Osteocyte (in vitro differentiated cells): ENCODE results near the gene CORO7. TPM values are rescaled to one million over a fixed set of nuclear protein-coding genes. Genes with fewer than 3 reads are reported as not detected.
A peak's percentile ranks its signal among the peaks of the same experiment; 100 is the strongest.

Experiments
- DNase-seq: peaks from one replicate; pipeline ENCODE4 v3.0.0; 2021; ENCODE audit warnings: mixed read lengths; ENCODE audit not compliant: unreplicated experiment; ENCODE audit errors: extremely low spot score
- H3K27ac Mint-ChIP-seq: one replicate; pipeline ENCODE4 v1.8.0; 2021; ENCODE audit warnings: mild to moderate bottlenecking, mixed read lengths; ENCODE audit not compliant: unreplicated experiment
- H3K27me3 Mint-ChIP-seq: one replicate; pipeline ENCODE4 v1.8.0; 2021; ENCODE audit warnings: mixed read lengths; ENCODE audit not compliant: unreplicated experiment
- H3K36me3 Mint-ChIP-seq: one replicate; pipeline ENCODE4 v1.8.0; 2021; ENCODE audit warnings: mixed read lengths; ENCODE audit not compliant: unreplicated experiment
- H3K4me1 Mint-ChIP-seq: one replicate; pipeline ENCODE4 v1.8.0; 2021; ENCODE audit warnings: mixed read lengths; ENCODE audit not compliant: unreplicated experiment
- H3K4me3 Mint-ChIP-seq: one replicate; pipeline ENCODE4 v1.8.0; 2021; ENCODE audit warnings: mild to moderate bottlenecking, moderate library complexity, mixed read lengths; ENCODE audit not compliant: unreplicated experiment
- H3K9me3 Mint-ChIP-seq: one replicate; pipeline ENCODE4 v1.8.0; 2021; ENCODE audit warnings: mixed read lengths; ENCODE audit not compliant: unreplicated experiment
- total RNA-seq: library from RNA; stranded (reverse); gene quantifications from 2 replicates; pipeline ENCODE4 v1.2.1, GENCODE V29; 2021
- TF ChIP-seq, protein P1 (sequence below): fragments of 200-600 bp; sonication (generic); IDR thresholded peaks from 2 replicates; pipeline ENCODE4 v1.5.0; 2021; ENCODE audit warnings: antibody characterized with exemption, mild to moderate bottlenecking, moderate library complexity

The CORO7 gene
- total RNA-seq, 1 donor from 2014 or later: 40.1 TPM

DNA sequence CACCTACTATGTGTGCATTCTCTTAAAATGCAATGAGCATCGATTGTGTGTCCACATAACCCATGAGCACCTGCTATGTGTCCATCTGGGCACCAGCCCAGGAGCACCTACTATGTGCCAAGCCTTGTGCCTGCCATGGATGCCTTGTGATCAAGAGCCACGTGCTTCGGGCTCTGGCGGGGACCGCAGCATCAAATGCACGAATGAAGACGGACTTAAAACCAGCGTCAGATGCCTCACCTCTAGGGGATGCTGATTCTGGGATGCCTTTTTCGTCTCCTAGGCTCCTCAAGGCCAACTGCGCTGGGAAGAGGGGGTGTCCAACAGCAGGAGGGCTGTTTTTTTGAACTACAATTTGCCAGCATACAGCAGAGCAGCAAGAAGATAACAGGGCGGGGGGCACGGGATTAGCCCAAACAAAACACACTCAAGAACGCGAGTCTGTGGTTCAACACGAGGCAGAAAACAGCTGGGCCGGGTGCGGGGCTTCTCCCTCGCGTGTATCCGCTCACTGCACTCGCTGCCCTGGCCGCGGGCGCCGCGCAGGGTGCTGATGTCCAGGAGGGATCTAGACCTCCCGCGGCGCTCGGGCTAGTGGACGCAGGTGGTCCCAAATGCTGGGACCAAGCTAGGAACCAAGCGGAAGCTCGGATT lies 101.7 kb downstream of the CORO7 start:
- H3K27ac Mint-ChIP-seq: peak overlapping the region; percentile 96

GRCh38 chr16:4313563-4314531 lies 102.5 kb downstream of the CORO7 start:
- H3K36me3 Mint-ChIP-seq: no peaks in the 10 kb centered on the region
- DNase-seq: peak; percentile 84
- TF ChIP-seq, protein P1, sequence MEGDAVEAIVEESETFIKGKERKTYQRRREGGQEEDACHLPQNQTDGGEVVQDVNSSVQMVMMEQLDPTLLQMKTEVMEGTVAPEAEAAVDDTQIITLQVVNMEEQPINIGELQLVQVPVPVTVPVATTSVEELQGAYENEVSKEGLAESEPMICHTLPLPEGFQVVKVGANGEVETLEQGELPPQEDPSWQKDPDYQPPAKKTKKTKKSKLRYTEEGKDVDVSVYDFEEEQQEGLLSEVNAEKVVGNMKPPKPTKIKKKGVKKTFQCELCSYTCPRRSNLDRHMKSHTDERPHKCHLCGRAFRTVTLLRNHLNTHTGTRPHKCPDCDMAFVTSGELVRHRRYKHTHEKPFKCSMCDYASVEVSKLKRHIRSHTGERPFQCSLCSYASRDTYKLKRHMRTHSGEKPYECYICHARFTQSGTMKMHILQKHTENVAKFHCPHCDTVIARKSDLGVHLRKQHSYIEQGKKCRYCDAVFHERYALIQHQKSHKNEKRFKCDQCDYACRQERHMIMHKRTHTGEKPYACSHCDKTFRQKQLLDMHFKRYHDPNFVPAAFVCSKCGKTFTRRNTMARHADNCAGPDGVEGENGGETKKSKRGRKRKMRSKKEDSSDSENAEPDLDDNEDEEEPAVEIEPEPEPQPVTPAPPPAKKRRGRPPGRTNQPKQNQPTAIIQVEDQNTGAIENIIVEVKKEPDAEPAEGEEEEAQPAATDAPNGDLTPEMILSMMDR: peak; percentile 73
- H3K4me3 Mint-ChIP-seq: peak overlapping the region; percentile 79
- no peaks in the 10 kb centered on the region for H3K27me3 Mint-ChIP-seq
- peak overlapping the region; percentile 28 for H3K27ac Mint-ChIP-seq
- peaks cover 45% of the 10 kb centered on the region for H3K4me1 Mint-ChIP-seq
- no peaks in the 10 kb centered on the region for H3K9me3 Mint-ChIP-seq

More for the DNA sequence above, 101.7 kb downstream of the CORO7 start:
- Mint-ChIP-seq H3K27me3 (no peaks in the 10 kb centered on the region), H3K4me3 (peak overlapping the region; percentile 79), H3K9me3 (no peaks in the 10 kb centered on the region), H3K4me1 (peaks cover 48% of the 10 kb centered on the region), H3K36me3 (no peaks in the 10 kb centered on the region)
- TF ChIP-seq, protein P1: no peak
- peak; percentile 88 for DNase-seq

DNA sequence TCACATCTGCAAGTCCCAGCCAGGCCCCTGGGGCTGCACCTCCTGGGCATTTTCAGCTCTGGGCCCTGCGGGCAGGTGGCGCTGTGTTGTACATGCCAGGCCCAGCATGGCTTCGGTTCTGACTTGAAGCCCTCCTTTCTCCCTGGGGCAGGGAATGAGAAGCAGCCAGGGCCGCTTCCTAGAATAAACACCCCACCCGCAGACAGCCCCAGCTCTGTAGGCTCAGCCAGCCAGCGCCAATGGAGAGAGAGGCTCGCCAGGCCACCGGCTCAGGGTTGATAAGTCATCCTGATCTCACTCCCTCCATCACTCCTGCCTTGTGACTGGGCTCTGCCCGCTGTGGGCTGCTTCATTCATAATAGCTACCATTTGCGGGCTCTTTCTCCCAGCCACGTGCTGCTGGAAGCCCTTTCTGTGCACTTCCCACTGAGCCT lies 106.5 kb downstream of the CORO7 start:
- Mint-ChIP-seq H3K9me3 (no peaks in the 10 kb centered on the region), H3K4me3 (no peak overlapping the region), H3K36me3 (no peaks in the 10 kb centered on the region), H3K27ac (peak overlapping the region; percentile 79), H3K4me1 (peaks cover 39% of the 10 kb centered on the region), H3K27me3 (no peaks in the 10 kb centered on the region)
- peak; percentile 95 for DNase-seq
- TF ChIP-seq, protein P1: peak; percentile 73

GRCh38 chr16:4309102-4309832 lies 107.1 kb downstream of the CORO7 start:
- H3K4me1 Mint-ChIP-seq: peaks cover 36% of the 10 kb centered on the region
- no peaks in the 10 kb centered on the region for H3K36me3 Mint-ChIP-seq
- H3K9me3 Mint-ChIP-seq: no peaks in the 10 kb centered on the region
- peak overlapping the region; percentile 79 for H3K27ac Mint-ChIP-seq
- H3K4me3 Mint-ChIP-seq: no peak overlapping the region
- TF ChIP-seq, protein P1: no peak
- H3K27me3 Mint-ChIP-seq: no peaks in the 10 kb centered on the region
- DNase-seq: no peak
